Testis (tissue), 2 donors: Measurements from ENCODE around the gene TNFAIP8L2.

Experiments used
- POLR2A ChIP-seq: fragments of 450-650 bp; IDR thresholded peaks from one replicate; pipeline ENCODE4 v1.6.1; 2017; ENCODE audit warnings: antibody characterized with exemption, mild to moderate bottlenecking, moderate library complexity
- TF ChIP-seq, protein P1 (sequence below), 3 experiments: fragments of 450-650 bp in 2 of 3; fragments of 200-600 bp in 1 of 3; sonication (generic) in 1 of 3; IDR thresholded peaks; one replicate each; pipeline ENCODE4 v1.5.1; 2016 to 2019; ENCODE audit warnings: antibody characterized with exemption in 3 of 3, mild to moderate bottlenecking in 2 of 3, moderate library complexity in 1 of 3

DNA sequence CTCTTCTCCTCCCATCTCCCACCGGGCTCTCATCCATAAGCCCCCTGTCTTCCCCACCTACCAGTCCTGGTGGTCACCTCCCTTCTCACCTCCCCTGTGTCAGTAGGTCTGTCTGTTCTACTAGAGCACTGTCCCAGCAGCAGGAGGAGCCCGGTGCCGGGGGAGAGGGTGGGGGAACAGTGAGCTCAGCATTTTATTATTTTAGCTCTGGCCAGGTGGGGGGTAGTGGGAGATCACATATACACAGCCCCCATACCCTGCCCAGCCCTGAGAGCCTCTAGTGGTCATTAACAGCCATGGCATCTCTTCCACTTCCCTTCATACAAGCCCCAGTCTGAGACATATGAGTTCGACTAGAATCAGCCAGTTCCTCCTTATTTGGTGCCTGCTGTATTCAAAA lies 19.4 kb downstream of the TNFAIP8L2 start, which contains the start of gene TMOD4:
- TF ChIP-seq, protein P1, sequence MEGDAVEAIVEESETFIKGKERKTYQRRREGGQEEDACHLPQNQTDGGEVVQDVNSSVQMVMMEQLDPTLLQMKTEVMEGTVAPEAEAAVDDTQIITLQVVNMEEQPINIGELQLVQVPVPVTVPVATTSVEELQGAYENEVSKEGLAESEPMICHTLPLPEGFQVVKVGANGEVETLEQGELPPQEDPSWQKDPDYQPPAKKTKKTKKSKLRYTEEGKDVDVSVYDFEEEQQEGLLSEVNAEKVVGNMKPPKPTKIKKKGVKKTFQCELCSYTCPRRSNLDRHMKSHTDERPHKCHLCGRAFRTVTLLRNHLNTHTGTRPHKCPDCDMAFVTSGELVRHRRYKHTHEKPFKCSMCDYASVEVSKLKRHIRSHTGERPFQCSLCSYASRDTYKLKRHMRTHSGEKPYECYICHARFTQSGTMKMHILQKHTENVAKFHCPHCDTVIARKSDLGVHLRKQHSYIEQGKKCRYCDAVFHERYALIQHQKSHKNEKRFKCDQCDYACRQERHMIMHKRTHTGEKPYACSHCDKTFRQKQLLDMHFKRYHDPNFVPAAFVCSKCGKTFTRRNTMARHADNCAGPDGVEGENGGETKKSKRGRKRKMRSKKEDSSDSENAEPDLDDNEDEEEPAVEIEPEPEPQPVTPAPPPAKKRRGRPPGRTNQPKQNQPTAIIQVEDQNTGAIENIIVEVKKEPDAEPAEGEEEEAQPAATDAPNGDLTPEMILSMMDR (IDR thresholded peaks at IDR 0.05), result peak in 2 of 3 experiments; percentile 13 to 45
- TF ChIP-seq POLR2A, result no peak
